A549 (cell line): Measurements from ENCODE around the gene GLIS1. TPM values are rescaled to one million over a fixed set of nuclear protein-coding genes. Genes with fewer than 3 reads are reported as not detected.

ENCODE experiments used
- ATAC-seq, 2 experiments: fragments of 200-7000 bp in 1 of 2; fragments of >200 bp in 1 of 2; cut with Nextera tagmentation in 1 of 2; cut with Tn5 transposase in 1 of 2; 3 replicates each; pipeline versions ENCODE4 v1.8.0 to v1.9.1; 2018 to 2020; ENCODE audit warnings: mild to moderate bottlenecking in 1 of 2, moderate library complexity in 1 of 2
- CTCF ChIA-PET: fragments of 300-600 bp; sonication (Branson Sonifier 250); formaldehyde crosslinking; extraction: SDS; loops from one replicate; lab custom pipeline; 2021; ENCODE audit warnings: antibody characterized with exemption, inconsistent platforms; lab: Yijun Ruan, JAX
- POLR2A ChIA-PET: fragments of 350-600 bp; formaldehyde crosslinking; extraction: SDS; loops from one replicate; lab custom pipeline; 2021; ENCODE audit warnings: antibody characterized with exemption, inconsistent platforms; lab: Yijun Ruan, JAX
- DNase-seq, 2 experiments: peaks; one replicate each; pipeline versions ENCODE4 v3.0.0 to v3.0.0-alpha.2; 2011 to 2016; ENCODE audit warnings: low read depth in 1 of 2, low spot score in 1 of 2
- FAIRE-seq: peaks from 2 replicates; lab custom pipeline; 2011; peaks lifted over from hg19 to GRCh38; lab: Jason Lieb, UNC
- H3K27ac ChIP-seq, 2 experiments: fragments of >200 bp; sonication (Bioruptor Twin); formaldehyde crosslinking; 3 replicates each; pipeline ENCODE4 v1.5.1; 2016 to 2017
- H3K4me1 ChIP-seq: fragments of >200 bp; sonication (Bioruptor Twin); formaldehyde crosslinking; 3 replicates; pipeline ENCODE4 v1.6.1; 2016
- H3K4me2 ChIP-seq: fragments of >200 bp; sonication (Bioruptor Twin); formaldehyde crosslinking; 3 replicates; pipeline ENCODE4 v1.6.1; 2016
- H3K4me3 ChIP-seq: fragments of >200 bp; sonication (Bioruptor Twin); formaldehyde crosslinking; 3 replicates; pipeline ENCODE4 v1.5.1; 2016
- H3K9me3 ChIP-seq: fragments of >200 bp; sonication (Bioruptor Twin); formaldehyde crosslinking; 3 replicates; pipeline ENCODE4 v1.6.1; 2016
- CBX2 ChIP-seq: fragments of 200-600 bp; sonication (generic); IDR thresholded peaks from 2 replicates; pipeline ENCODE4 v1.6.1; 2016; ENCODE audit warnings: low read depth, mild to moderate bottlenecking, borderline replicate concordance
- CBX8 ChIP-seq: fragments of 200-600 bp; sonication (generic); IDR thresholded peaks from 2 replicates; pipeline ENCODE4 v1.6.1; 2016
- CEBPB ChIP-seq, 2 experiments: fragments of >200 bp in 1 of 2; sonication (Bioruptor Twin) in 1 of 2; formaldehyde crosslinking in 1 of 2; IDR thresholded peaks; 2 replicates each; pipeline ENCODE4 v1.6.1; 2012 to 2016
- CHD4 ChIP-seq: fragments of 200-600 bp; sonication (generic); IDR thresholded peaks from 2 replicates; pipeline ENCODE4 v1.6.1; 2016; ENCODE audit warnings: antibody characterized with exemption, mild to moderate bottlenecking, borderline replicate concordance
- CTCF ChIP-seq: fragments of >200 bp; sonication (Bioruptor Twin); formaldehyde crosslinking; IDR thresholded peaks from 3 replicates; pipeline ENCODE4 v1.5.1; 2016
- E2F6 ChIP-seq: IDR thresholded peaks from 2 replicates; pipeline ENCODE4 v1.6.1; 2012; ENCODE audit warnings: low read depth, borderline replicate concordance
- EHMT2 ChIP-seq: fragments of 200-600 bp; sonication (generic); IDR thresholded peaks from 2 replicates; pipeline ENCODE4 v1.6.1; 2016; ENCODE audit warnings: antibody characterized with exemption, low read depth, mild to moderate bottlenecking, moderate library complexity
- EP300 ChIP-seq, 2 experiments: fragments of >200 bp; sonication (Bioruptor Twin); formaldehyde crosslinking; IDR thresholded peaks; 2 replicates in 1 of 2; 3 replicates in 1 of 2; pipeline ENCODE4 v1.6.1; 2016 to 2017
- FOSL2 ChIP-seq, 2 experiments: fragments of 450-650 bp in 1 of 2; fragments of >200 bp in 1 of 2; sonication (Bioruptor Twin) in 1 of 2; formaldehyde crosslinking; IDR thresholded peaks; 2 replicates each; pipeline versions ENCODE4 v1.5.0 to v1.6.1; 2016 to 2020; ENCODE audit warnings: mild to moderate bottlenecking in 1 of 2, moderate library complexity in 1 of 2
- HDAC2 ChIP-seq: fragments of 200-600 bp; sonication (generic); IDR thresholded peaks from 2 replicates; pipeline ENCODE4 v1.6.1; 2016
- HOXB5 ChIP-seq: fragments of 250-450 bp; sonication (Bioruptor Pico); IDR thresholded peaks from 2 replicates; pipeline ENCODE4 v1.5.0; 2020; ENCODE audit warnings: mild to moderate bottlenecking, moderate library complexity
- KDM5A ChIP-seq: fragments of 200-600 bp; sonication (generic); IDR thresholded peaks from 2 replicates; pipeline ENCODE4 v1.6.1; 2016; ENCODE audit warnings: antibody characterized with exemption, mild to moderate bottlenecking
- MAFK ChIP-seq: fragments of 450-650 bp; IDR thresholded peaks from 2 replicates; pipeline ENCODE4 v1.6.1; 2014; ENCODE audit not compliant: partially characterized antibody
- MAZ ChIP-seq: fragments of 150-350 bp; IDR thresholded peaks from 2 replicates; pipeline ENCODE4 v1.6.1; 2014; ENCODE audit warnings: antibody characterized with exemption, low read depth, low read length, borderline replicate concordance
- MYC ChIP-seq: IDR thresholded peaks from 2 replicates; pipeline ENCODE4 v1.6.1; 2012; ENCODE audit warnings: mild to moderate bottlenecking, inconsistent platforms, low read length, improper control_type of control experiment, borderline replicate concordance
- NPAS2 ChIP-seq: fragments of 250-450 bp; sonication (Bioruptor Pico); IDR thresholded peaks from 2 replicates; pipeline ENCODE4 v1.8.0; 2022; ENCODE audit warnings: mild to moderate bottlenecking, moderate library complexity, borderline replicate concordance
- NR3C1 ChIP-seq: fragments of >200 bp; sonication (Bioruptor Twin); formaldehyde crosslinking; IDR thresholded peaks from 3 replicates; pipeline ENCODE4 v1.6.1; 2017
- RCOR1 ChIP-seq: fragments of 150-350 bp; IDR thresholded peaks from 2 replicates; pipeline ENCODE4 v1.6.1; 2014; ENCODE audit warnings: antibody characterized with exemption, low read length, low read depth
- SMC3 ChIP-seq: fragments of >200 bp; sonication (Bioruptor Twin); formaldehyde crosslinking; IDR thresholded peaks from 3 replicates; pipeline ENCODE4 v1.6.1; 2018; ENCODE audit warnings: inconsistent platforms
- USF2 ChIP-seq: fragments of 450-650 bp; IDR thresholded peaks from 2 replicates; pipeline ENCODE4 v1.6.1; 2014; ENCODE audit warnings: antibody characterized with exemption
- ZFP36 ChIP-seq: fragments of 450-650 bp; IDR thresholded peaks from 2 replicates; pipeline ENCODE4 v1.6.1; 2014; ENCODE audit warnings: borderline replicate concordance; ENCODE audit not compliant: partially characterized antibody
- ZNF302 ChIP-seq: fragments of 250-450 bp; sonication (Bioruptor Pico); IDR thresholded peaks from 2 replicates; pipeline ENCODE4 v1.9.0; 2021; ENCODE audit warnings: inconsistent platforms, mild to moderate bottlenecking, moderate library complexity
- WGBS: methylation state at CpG from one replicate; pipeline ENCODE4 v1.1.6; 2017; ENCODE audit errors: missing lambda C conversion rate; 5-methylcytosine and 5-hydroxymethylcytosine counted together
- polyA plus RNA-seq, 4 experiments: library from polyadenylated mRNA; depleted of rRNA in 3 of 4; stranded (reverse); fragments of >200 nt; fragmentation: RNase III in 1 of 4; extraction: RNeasy Plus Mini Kit Qiagen cat#74134 plus additional on column Dnase treatment in 1 of 4; gene quantifications; 2 replicates in 3 of 4; 3 replicates in 1 of 4; pipeline ENCODE4 v1.2.3, GENCODE V29; 2011 to 2017
- TF ChIP-seq, protein P1 (sequence below): fragments of 150-350 bp; IDR thresholded peaks from 2 replicates; pipeline ENCODE4 v1.6.1; 2014; ENCODE audit warnings: low read depth, mild to moderate bottlenecking, low read length
- TF ChIP-seq, protein P2 (sequence below): fragments of >200 bp; sonication (Bioruptor Twin); formaldehyde crosslinking; IDR thresholded peaks from 2 replicates; pipeline ENCODE4 v1.6.1; 2016
- TF ChIP-seq, protein P3 (sequence below): fragments of 200-600 bp; sonication (generic); IDR thresholded peaks from 2 replicates; pipeline ENCODE4 v1.6.1; 2016; ENCODE audit warnings: antibody characterized with exemption, mild to moderate bottlenecking, moderate library complexity

GLIS1 gene
- polyA plus RNA-seq, 2 of the 4 experiments (the other 2 are of a cell fraction) = 0.04 TPM; not detected in 1

DNA sequence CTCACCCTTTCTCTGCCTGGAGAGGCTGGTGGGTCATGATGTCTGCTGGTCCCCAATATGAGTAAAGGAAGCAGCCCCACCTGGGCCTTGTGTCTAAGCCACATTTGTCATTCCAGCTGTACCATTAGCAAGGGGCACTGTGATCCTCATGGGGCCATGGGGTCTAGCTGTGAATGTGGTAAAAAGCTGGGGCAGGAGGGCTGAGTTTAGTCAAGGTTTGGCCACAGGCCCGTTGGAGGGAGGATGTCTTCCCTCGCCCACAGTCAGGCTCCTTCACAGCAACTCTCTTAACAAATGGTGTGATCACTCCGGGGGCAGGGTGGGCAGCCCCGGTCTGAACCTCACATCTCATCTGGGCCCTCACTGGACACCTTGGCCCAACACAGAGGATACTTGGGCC is 164.3 kb downstream of the GLIS1 start:
- FAIRE-seq = no peak
- no peak for ATAC-seq
- CTCF ChIA-PET = no interaction called here

DNA sequence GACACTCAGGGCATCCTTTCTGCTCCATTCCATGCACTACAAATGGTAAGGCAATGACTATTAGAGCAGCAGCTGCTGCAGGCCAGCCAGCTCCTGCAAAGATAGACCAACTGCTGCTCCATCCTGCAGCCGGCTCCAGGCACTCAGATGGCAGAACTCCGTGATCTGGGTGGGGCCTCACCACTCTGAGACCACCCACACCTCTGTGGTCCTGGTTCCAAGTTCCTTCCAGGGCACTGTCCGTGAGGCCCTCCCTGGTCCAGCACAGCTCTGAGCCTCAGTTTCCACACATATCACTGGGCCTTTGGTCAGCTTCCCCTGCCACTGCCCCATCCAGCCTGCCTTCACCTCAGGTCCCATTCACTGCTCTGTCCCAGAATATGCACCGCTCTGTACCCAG is 165.0 kb downstream of the GLIS1 start:
- DNase-seq (no peak), ATAC-seq (no peak), FAIRE-seq (no peak)
- no peak overlapping the region for H3K4me3 ChIP-seq
- H3K9me3 ChIP-seq = no peaks in the 10 kb centered on the region
- peaks cover 7% of the 10 kb centered on the region; the same call in 1 of the 3 replicates for H3K4me1 ChIP-seq
- H3K27ac ChIP-seq = no peak overlapping the region
- no peak overlapping the region for H3K4me2 ChIP-seq
- 82% methylated on average over 3 of the region's 4 CpGs for WGBS
- POLR2A ChIA-PET = no interaction called here
- CTCF ChIA-PET = interaction anchor here (0.6 to 1.0 kb wide), 2 partner anchors 181 to 421 kb away, joined by 3 to 4 read pairs; no protein-coding TSS in a partner anchor
- TF ChIP-seq USF2 (no peak), NPAS2 (CRISPR knock-in tag) (no peak), CTCF (no peak), SMC3 (no peak), CBX2 (no peak), MAZ (no peak)
- TF ChIP-seq, protein P1, sequence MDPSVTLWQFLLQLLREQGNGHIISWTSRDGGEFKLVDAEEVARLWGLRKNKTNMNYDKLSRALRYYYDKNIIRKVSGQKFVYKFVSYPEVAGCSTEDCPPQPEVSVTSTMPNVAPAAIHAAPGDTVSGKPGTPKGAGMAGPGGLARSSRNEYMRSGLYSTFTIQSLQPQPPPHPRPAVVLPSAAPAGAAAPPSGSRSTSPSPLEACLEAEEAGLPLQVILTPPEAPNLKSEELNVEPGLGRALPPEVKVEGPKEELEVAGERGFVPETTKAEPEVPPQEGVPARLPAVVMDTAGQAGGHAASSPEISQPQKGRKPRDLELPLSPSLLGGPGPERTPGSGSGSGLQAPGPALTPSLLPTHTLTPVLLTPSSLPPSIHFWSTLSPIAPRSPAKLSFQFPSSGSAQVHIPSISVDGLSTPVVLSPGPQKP = no peak

More for the DNA sequence above, 164.3 kb downstream of the GLIS1 start:
- H3K27ac ChIP-seq = no peak overlapping the region
- no peak overlapping the region for H3K4me2 ChIP-seq
- no peaks in the 10 kb centered on the region for H3K9me3 ChIP-seq
- 17% methylated on average over 4 of the region's 4 CpGs for WGBS
- TF ChIP-seq, protein P2, sequence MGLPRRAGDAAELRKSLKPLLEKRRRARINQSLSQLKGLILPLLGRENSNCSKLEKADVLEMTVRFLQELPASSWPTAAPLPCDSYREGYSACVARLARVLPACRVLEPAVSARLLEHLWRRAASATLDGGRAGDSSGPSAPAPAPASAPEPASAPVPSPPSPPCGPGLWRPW = no peak
- TF ChIP-seq EP300 (IDR thresholded peaks at IDR 0.05) = no peak
- TF ChIP-seq FOSL2 (IDR thresholded peaks at IDR 0.05) = no peak
- no peak for TF ChIP-seq FOSL2 (CRISPR knock-in tag; IDR thresholded peaks at IDR 0.05)
- no peak for TF ChIP-seq KDM5A
- no peak for TF ChIP-seq CEBPB (IDR thresholded peaks at IDR 0.05)
- TF ChIP-seq EHMT2 = no peak
- no peak for TF ChIP-seq CBX8
- no peak for TF ChIP-seq RCOR1
- TF ChIP-seq CTCF = no peak
- no peak for TF ChIP-seq HDAC2
- TF ChIP-seq ZNF302 (CRISPR knock-in tag) = no peak
- TF ChIP-seq HOXB5 = no peak
- no peak for TF ChIP-seq CHD4
- TF ChIP-seq, protein P3, sequence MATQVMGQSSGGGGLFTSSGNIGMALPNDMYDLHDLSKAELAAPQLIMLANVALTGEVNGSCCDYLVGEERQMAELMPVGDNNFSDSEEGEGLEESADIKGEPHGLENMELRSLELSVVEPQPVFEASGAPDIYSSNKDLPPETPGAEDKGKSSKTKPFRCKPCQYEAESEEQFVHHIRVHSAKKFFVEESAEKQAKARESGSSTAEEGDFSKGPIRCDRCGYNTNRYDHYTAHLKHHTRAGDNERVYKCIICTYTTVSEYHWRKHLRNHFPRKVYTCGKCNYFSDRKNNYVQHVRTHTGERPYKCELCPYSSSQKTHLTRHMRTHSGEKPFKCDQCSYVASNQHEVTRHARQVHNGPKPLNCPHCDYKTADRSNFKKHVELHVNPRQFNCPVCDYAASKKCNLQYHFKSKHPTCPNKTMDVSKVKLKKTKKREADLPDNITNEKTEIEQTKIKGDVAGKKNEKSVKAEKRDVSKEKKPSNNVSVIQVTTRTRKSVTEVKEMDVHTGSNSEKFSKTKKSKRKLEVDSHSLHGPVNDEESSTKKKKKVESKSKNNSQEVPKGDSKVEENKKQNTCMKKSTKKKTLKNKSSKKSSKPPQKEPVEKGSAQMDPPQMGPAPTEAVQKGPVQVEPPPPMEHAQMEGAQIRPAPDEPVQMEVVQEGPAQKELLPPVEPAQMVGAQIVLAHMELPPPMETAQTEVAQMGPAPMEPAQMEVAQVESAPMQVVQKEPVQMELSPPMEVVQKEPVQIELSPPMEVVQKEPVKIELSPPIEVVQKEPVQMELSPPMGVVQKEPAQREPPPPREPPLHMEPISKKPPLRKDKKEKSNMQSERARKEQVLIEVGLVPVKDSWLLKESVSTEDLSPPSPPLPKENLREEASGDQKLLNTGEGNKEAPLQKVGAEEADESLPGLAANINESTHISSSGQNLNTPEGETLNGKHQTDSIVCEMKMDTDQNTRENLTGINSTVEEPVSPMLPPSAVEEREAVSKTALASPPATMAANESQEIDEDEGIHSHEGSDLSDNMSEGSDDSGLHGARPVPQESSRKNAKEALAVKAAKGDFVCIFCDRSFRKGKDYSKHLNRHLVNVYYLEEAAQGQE = no peak
- TF ChIP-seq NR3C1 = no peak
- no peak for TF ChIP-seq ZFP36
- TF ChIP-seq MAFK = no peak
- TF ChIP-seq E2F6 = no peak
- no peak for TF ChIP-seq USF2
- no peak for TF ChIP-seq MYC
- H3K4me3 ChIP-seq = no peak overlapping the region
- POLR2A ChIA-PET = no interaction called here
- DNase-seq = no peak
- H3K4me1 ChIP-seq = peaks cover 7% of the 10 kb centered on the region; the same call in 1 of the 3 replicates
